K562 (cell line): ENCODE results near the gene IL17RB. TPM values are rescaled to one million over a fixed set of nuclear protein-coding genes. Genes with fewer than 3 reads are reported as not detected.

Experiments used
- ATAC-seq: fragments of 200-7000 bp; cut with Tn5 transposase; 3 replicates; pipeline ENCODE4 v1.9.1; 2020; ENCODE audit warnings: moderate library complexity
- BruUV-seq: library from RNA; stranded (reverse); fragments of 400-500 nt; replicated peaks from 2 replicates; lab custom pipeline; 2021; lab: Mats Ljungman, UMichigan
- CTCF ChIA-PET: fragments of 300-600 bp; formaldehyde crosslinking; extraction: SDS; loops from one replicate; lab custom pipeline; 2021; ENCODE audit warnings: low intra/inter-chr PET ratio; lab: Yijun Ruan, JAX
- POLR2A ChIA-PET: fragments of 300-600, 350-650 bp; sonication (Branson Sonifier 250); formaldehyde crosslinking; extraction: SDS; loops from one replicate; lab custom pipeline; 2021; ENCODE audit warnings: antibody characterized with exemption, inconsistent platforms; lab: Yijun Ruan, JAX
- DNase-seq, 4 experiments: peaks; one replicate each; pipeline versions ENCODE4 v3.0.0 to v3.0.0-alpha.2; 2011 to 2018; ENCODE audit warnings: low spot score in 3 of 4, mixed read lengths in 3 of 4; ENCODE audit errors: extremely low read depth in 1 of 4
- FAIRE-seq: peaks from 2 replicates; lab custom pipeline; 2011; peaks lifted over from hg19 to GRCh38; lab: Jason Lieb, UNC
- H2AFZ ChIP-seq: 2 replicates; pipeline ENCODE4 v1.6.0; 2011; ENCODE audit warnings: low read depth, low read length, control low read depth, inconsistent platforms
- H3K27ac ChIP-seq: fragments of 200-600 bp; 3 replicates; pipeline ENCODE4 v1.8.0; 2011; ENCODE audit warnings: low read depth, mild to moderate bottlenecking, control low read depth, inconsistent platforms, low read length, moderate library complexity, mixed read lengths; ENCODE audit errors: extremely low read depth
- H3K27me3 ChIP-seq, 2 experiments: fragments of 300-600 bp in 1 of 2; 2 replicates in 1 of 2; 3 replicates in 1 of 2; pipeline versions ENCODE4 v1.6.0 to v1.8.0; 2011; ENCODE audit warnings: inconsistent platforms in 2 of 2, low read length in 2 of 2, mild to moderate bottlenecking in 1 of 2, mixed read lengths in 1 of 2, moderate library complexity in 1 of 2; ENCODE audit not compliant: control insufficient read depth in 2 of 2, insufficient read depth in 2 of 2
- H3K36me3 ChIP-seq: fragments of 300-600 bp; 3 replicates; pipeline ENCODE4 v1.8.0; 2011; ENCODE audit warnings: mild to moderate bottlenecking, low read length, inconsistent platforms; ENCODE audit not compliant: control insufficient read depth, insufficient read depth
- H3K4me1 ChIP-seq, 2 experiments: fragments of 200-600 bp in 1 of 2; replicated peaks in 1 of 2; 2 replicates in 1 of 2; 3 replicates in 1 of 2; pipeline versions ENCODE4 v1.5.1 to v1.8.0; 2011; ENCODE audit warnings: inconsistent platforms in 2 of 2, low read length in 2 of 2, mild to moderate bottlenecking in 1 of 2, mixed read lengths in 1 of 2, moderate library complexity in 1 of 2; ENCODE audit not compliant: control insufficient read depth in 2 of 2, insufficient read depth in 2 of 2
- H3K4me2 ChIP-seq: 2 replicates; pipeline ENCODE4 v1.6.1; 2011; ENCODE audit warnings: low read length, control low read depth, inconsistent platforms, mixed read lengths; ENCODE audit not compliant: insufficient read depth
- H3K4me3 ChIP-seq: fragments of 200-600 bp; sonication (generic), shearing (Covaris generic); 2 replicates; pipeline ENCODE4 v1.5.1; 2016; ENCODE audit warnings: control low read depth, inconsistent platforms
- H3K79me2 ChIP-seq: fragments of 200-600 bp; 3 replicates; pipeline ENCODE4 v1.8.0; 2011; ENCODE audit warnings: low read length, inconsistent platforms; ENCODE audit not compliant: control insufficient read depth, insufficient read depth
- H3K9ac ChIP-seq, 2 experiments: 2 replicates each; pipeline versions ENCODE4 v1.6.0 to v1.6.1; 2011; ENCODE audit warnings: low read depth in 2 of 2, low read length in 2 of 2, control low read depth in 1 of 2, inconsistent platforms in 1 of 2, mild to moderate bottlenecking in 1 of 2, mixed read lengths in 1 of 2; ENCODE audit not compliant: insufficient read depth in 1 of 2
- H3K9me1 ChIP-seq: one replicate; pipeline ENCODE4 v1.6.0; 2011; ENCODE audit warnings: inconsistent platforms, mild to moderate bottlenecking, low read length, moderate library complexity; ENCODE audit not compliant: control insufficient read depth, insufficient read depth
- H3K9me3 ChIP-seq: replicated peaks from 2 replicates; pipeline ENCODE4 v1.5.1; 2011; ENCODE audit warnings: low read depth, low read length, inconsistent platforms; ENCODE audit not compliant: control insufficient read depth, insufficient read depth
- H4K20me1 ChIP-seq: replicated peaks from 2 replicates; pipeline ENCODE4 v1.6.1; 2011; ENCODE audit warnings: low read length, inconsistent platforms, mixed read lengths; ENCODE audit not compliant: control insufficient read depth, insufficient read depth
- BCLAF1 ChIP-seq, 2 experiments: fragments of 450-650 bp in 1 of 2; IDR thresholded peaks; 2 replicates each; pipeline ENCODE4 v1.6.1; 2011 to 2017; ENCODE audit warnings: low read depth in 2 of 2, antibody characterized with exemption in 1 of 2, borderline replicate concordance in 1 of 2, low read length in 1 of 2, mild to moderate bottlenecking in 1 of 2, mixed read lengths in 1 of 2; ENCODE audit not compliant: control insufficient read depth in 1 of 2
- CTCF ChIP-seq, 3 experiments: IDR thresholded peaks in 2 of 3; conservative IDR thresholded peaks in 1 of 3; 2 replicates each; pipeline ENCODE4 v1.5.1; 2011 to 2012; ENCODE audit warnings: low read length in 3 of 3, mild to moderate bottlenecking in 3 of 3, control low read depth in 2 of 3, improper control_type of control experiment in 1 of 3, inconsistent platforms in 1 of 3, low read depth in 1 of 3, mixed read lengths in 1 of 3, moderate library complexity in 1 of 3; ENCODE audit not compliant: insufficient read depth in 2 of 3
- DNMT1 ChIP-seq: fragments of 450-650 bp; IDR thresholded peaks from 2 replicates; pipeline ENCODE4 v1.6.1; 2016; ENCODE audit warnings: antibody characterized with exemption, mild to moderate bottlenecking
- FOXJ2 ChIP-seq: fragments of 200-800 bp; sonication (Bioruptor generic); IDR thresholded peaks from 2 replicates; pipeline ENCODE4 v1.6.1; 2016; ENCODE audit warnings: missing genetic modification characterization, missing compliant biosample characterization
- KLF6 ChIP-seq: fragments of 250-450 bp; sonication (Bioruptor Pico); IDR thresholded peaks from 2 replicates; pipeline ENCODE4 v1.4.0; 2020; ENCODE audit warnings: mild to moderate bottlenecking, moderate library complexity, borderline replicate concordance
- ZBTB7A ChIP-seq: IDR thresholded peaks from 2 replicates; pipeline ENCODE4 v1.6.1; 2011; ENCODE audit warnings: low read depth, mild to moderate bottlenecking, low read length, moderate library complexity, borderline replicate concordance; ENCODE audit not compliant: control insufficient read depth
- WGBS: fragments of 100-300 bp; shearing (Covaris generic); methylation state at CpG from one replicate; pipeline ENCODE4 v1.1.6; 2016; ENCODE audit warnings: low coverage, mixed read lengths; ENCODE audit not compliant: insufficient coverage; ENCODE audit errors: missing lambda C conversion rate; 5-methylcytosine and 5-hydroxymethylcytosine counted together
- in situ Hi-C: fragments of 300-500 bp; cut with MboI; formaldehyde crosslinking; loops from 4 replicates; pipeline ENCODE4 v1.15.0; 2018; ENCODE audit warnings: inconsistent platforms, mixed read lengths
- intact Hi-C: fragments of 100-400 bp; cut with micrococcal nuclease; formaldehyde crosslinking; loops from 2 replicates; pipeline ENCODE4 v1.14.2; 2022
- polyA plus RNA-seq, 8 experiments: library from polyadenylated mRNA; depleted of rRNA in 4 of 8; stranded (reverse) in 5 of 8; unstranded in 3 of 8; fragments of >200 nt; fragmentation: Nextera tagmentation in 2 of 8; fragmentation: Illumina TruSeq in 1 of 8; extraction: Ambion mirVana in 2 of 8; extraction: Trizol in 1 of 8; gene quantifications; 2 replicates each; pipeline versions ENCODE4 v1.2.1 to v1.2.3, GENCODE V29; 2011 to 2014; ENCODE audit warnings: inconsistent platforms in 1 of 8, missing spikeins in 1 of 8
- total RNA-seq, 7 experiments: library from RNA; depleted of rRNA in 6 of 7; stranded (reverse); fragments of >200 nt in 6 of 7; fragmentation: Illumina TruSeq in 2 of 7; extraction: Trizol in 2 of 7; gene quantifications; 2 replicates each; pipeline versions ENCODE4 v1.2.1 to v1.2.3, GENCODE V29; 2011 to 2021; ENCODE audit warnings: low replicate concordance in 1 of 7

IL17RB gene
- total and polyA plus RNA-seq, 9 of the 15 experiments (the other 6 are each of a cell fraction or from before 2014, with no cell fraction given), result 1.1 to 4.1 (median 1.7) TPM

- Histone ChIP-seq H4K20me1 (no peaks in the 10 kb centered on the region), H3K4me1 (no peaks in the 10 kb centered on the region), H3K9me1 (no peaks in the 10 kb centered on the region), H2AFZ (no peak overlapping the region), H3K9me3 (no peaks in the 10 kb centered on the region), H3K4me2 (no peak overlapping the region), H3K27me3 (no peaks in the 10 kb centered on the region; a peak in 2 of 5 replicates), H3K4me3 (no peak overlapping the region), H3K79me2 (no peaks in the 10 kb centered on the region), H3K36me3 (no peaks in the 10 kb centered on the region), H3K27ac (no peak overlapping the region), H3K9ac (no peak overlapping the region)
- in situ Hi-C loops (no loop called here), intact Hi-C loops (no loop called here)
- BruUV-seq, result no TSS peak
- POLR2A ChIA-PET, result no interaction called here
- 14% methylated on average over 9 of the region's 9 CpGs for WGBS
- CTCF ChIA-PET, result no interaction called here
- TF ChIP-seq FOXJ2 (tag) (no peak), CTCF (IDR thresholded peaks at IDR 0.05 in 2 of 3, conservative IDR thresholded peaks at IDR 0.05 in 1 of 3; ENCODE audit: insufficient read depth in 2 of 3, low read depth in 1 of 3, low read length in 3 of 3) (no peak), ZBTB7A (no peak), DNMT1 (no peak), KLF6 (no peak), BCLAF1 (IDR thresholded peaks at IDR 0.05; ENCODE audit: borderline replicate concordance in 1 of 2, control insufficient read depth in 1 of 2, low read depth in 2 of 2, low read length in 1 of 2) (no peak)
- DNase-seq, result no peak
- FAIRE-seq, result no peak
- ATAC-seq, result no peak
Measured at GRCh38 chr3:53836084-53836872, 10.1 kb upstream of the IL17RB start.
